Measurements from ENCODE around the gene ARHGEF17.
A peak's percentile ranks its signal among the peaks of the same experiment; 100 is the strongest.

ARHGEF17 gene

DNA sequence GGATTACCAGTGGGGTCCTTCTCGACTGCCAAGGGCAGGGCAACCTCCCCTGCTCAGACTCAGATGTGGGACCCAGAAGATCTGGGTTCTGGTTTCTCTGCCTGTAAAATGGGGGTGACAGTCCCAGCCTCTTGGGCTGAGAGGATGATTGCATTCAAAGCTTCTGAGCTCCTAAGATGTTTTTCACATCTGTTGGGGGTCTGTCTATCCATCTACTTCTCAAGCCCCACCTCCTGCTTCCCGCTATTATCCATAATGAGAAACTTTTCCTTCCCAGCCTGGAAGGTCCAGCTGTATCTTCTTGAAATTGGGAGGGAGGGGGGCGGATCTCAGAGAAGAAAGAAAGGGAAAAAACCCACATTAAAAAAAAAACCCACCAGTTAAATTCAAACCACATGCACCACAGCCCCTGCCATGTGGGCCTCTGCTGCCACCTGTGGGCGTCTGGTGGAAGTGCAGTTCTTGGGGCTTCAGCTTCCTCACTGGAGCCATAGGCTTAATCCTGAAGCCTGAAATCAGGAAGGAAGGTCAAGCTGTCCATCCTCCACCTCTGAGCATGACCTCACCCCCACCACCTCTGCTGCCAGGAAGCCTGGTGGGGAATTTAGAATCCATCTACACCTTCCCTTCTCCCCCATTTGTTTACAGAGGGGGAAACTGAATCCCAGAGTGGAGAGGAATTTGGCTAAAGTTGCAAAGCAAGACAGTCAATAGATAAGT is 27.3 kb downstream of the ARHGEF17 start:
- DNase-seq = peak; percentile 62

GRCh38 chr11:73337846-73338245 is 29.8 kb downstream of the ARHGEF17 start:
- no peak for DNase-seq

DNA sequence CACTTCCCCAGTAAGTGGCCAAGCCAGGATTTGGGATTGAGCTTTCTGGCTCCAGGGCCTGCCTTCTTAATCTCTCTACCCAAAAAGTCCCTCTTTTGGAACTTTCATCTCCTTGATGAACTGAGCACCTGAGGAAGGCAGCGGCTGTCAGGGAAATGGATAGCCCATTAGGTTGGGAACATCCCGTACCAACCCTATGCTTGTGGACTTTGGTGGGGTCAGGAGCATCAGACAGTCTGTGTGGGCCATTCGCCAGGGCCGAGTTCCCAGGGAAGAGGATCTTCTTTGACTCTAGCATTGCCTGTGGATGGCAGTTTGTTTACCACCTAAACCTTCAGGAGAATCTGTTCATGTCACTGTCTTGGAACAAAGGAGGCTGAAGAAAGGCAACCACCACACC is 30.2 kb downstream of the ARHGEF17 start:
- DNase-seq = no peak

DNA sequence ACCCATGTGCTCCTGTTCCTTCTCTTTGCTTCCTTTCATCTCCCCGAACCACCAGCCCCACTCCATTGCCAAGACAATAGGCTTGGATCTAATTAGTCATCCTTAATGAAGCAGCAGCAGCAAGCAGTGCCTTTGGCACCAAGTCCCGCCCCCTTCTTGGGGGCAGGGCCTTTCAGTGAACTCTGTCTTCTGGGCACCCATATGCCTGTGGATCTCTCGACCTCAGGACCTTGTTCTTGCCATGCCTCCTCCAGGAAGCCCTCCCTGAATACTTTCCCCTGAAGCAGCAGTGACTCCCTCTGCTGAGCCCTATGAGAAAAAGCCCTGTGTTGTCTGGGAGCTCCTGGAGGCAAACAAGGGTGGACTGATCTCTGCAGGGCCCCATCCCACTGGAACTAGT is 32.1 kb downstream of the ARHGEF17 start:
- no peak for DNase-seq

- DNase-seq = no peak
Measured at GRCh38 chr11:73342633-73343032, 34.6 kb downstream of the ARHGEF17 start.

GRCh38 chr11:73343076-73343873 is 35.2 kb downstream of the ARHGEF17 start:
- no peak for DNase-seq

DNA sequence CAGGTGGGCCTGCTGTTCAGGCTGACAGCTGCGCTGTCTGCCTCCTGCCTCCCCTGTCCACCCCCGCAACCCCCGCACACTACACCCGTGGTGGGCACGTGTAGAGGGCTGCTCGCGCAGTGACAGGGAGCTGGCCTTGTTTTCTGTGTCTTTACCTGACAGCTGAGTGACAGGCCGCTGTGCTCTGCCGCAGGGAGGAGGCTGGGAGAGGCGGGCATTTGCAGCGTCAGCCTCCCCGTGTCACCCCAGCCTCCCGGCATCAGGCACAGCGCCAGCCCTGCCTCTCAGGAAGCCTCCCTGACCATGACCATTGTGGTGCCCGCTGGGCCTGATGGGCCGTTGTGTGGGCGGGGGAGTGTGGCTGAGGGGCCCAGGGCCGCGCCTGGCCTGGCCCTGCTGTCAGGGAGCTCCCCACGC is 36.1 kb downstream of the ARHGEF17 start:
- DNase-seq = no peak

DNA sequence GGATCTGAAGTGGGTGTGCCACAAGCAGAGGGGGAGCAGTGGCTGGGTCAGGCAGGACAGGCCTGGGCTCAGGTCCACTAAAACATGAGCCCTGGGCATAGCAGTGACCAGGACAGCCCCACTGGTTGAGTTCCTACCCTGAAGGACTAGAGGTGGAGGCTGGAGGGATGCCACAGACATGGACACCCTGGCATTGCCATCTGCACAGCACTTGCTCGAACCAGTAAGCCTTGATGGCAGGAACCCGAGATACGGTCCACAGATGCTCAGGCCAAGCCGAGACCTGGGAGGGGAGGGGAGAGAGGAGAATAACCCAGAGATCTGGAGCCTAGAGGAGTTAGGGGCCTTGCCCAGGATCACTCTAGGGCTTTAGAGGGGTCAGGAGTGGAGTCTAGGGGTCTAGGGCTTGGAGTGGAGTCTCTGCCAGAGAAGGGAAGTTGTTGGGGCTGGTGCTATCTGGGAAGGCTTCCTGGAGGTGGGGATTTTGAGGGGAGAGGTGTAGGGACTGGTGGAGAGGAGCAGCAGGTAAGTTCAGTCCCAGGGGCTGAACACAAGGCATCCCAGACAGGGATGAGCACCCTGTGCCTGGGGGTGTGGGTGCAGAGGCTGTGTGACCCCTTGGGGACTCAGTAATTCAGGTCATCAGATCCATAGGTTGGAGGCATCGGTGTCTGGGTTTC is 37.5 kb downstream of the ARHGEF17 start:
- no peak for DNase-seq

DNA sequence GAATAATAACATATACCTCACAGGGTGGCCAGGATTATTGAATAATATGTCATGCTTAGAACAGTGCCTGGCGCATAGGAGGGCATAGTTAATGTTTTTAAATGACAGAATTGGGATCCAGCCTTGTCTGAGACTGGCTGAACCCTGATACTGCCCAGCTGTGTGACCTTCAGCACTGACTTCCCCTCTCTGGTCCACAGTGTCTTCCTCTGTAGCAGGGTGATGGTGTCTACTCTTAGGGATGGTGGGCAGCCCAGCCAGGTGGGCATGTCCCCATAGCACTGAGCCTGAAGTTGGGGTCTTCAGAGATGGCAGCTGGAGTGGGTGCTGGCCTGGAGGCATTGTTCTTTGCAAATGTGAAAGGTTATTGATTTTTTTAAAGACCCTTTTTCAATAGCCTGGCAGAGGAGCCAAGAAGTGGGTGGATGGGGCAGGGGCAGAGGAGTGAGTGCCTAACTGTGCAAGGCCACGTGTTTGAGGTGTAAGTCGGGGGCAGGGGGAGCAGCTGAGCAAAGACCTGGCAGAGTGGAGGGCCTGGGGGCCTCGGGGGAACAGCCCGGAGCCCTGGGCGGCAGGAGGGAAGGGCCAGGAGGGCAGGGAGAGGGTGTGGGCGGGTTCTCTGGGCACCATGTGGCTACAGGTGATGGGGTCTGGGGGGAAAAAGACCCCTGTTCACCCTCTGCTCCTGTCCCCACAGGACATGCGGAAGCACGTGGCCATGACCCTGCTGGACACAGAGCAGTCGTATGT is 38.3 kb downstream of the ARHGEF17 start:
- DNase-seq = no peak

- no peak for DNase-seq
Measured at GRCh38 chr11:73347067-73347466, 39.0 kb downstream of the ARHGEF17 start.

DNA sequence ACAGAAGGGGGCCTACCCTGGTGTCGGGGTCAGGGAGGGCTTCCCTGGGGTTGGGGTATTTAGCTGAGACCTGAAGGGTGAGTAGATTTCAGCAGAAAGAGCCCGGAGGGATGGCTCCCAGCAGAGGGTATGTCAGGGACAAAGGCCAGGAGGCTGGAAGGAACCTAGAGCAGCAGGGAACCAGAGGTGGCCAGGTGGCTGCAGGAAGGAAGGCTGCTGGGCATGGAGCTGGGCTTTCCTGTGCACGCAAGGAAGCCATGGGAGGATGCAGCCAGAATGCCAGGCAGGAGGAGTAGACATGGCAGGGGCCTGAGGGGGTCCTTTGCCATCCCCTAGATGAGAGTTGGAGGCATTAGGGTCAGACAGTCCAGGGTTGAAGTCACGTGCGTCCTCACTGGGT is 40.8 kb downstream of the ARHGEF17 start:
- no peak for DNase-seq

DNA sequence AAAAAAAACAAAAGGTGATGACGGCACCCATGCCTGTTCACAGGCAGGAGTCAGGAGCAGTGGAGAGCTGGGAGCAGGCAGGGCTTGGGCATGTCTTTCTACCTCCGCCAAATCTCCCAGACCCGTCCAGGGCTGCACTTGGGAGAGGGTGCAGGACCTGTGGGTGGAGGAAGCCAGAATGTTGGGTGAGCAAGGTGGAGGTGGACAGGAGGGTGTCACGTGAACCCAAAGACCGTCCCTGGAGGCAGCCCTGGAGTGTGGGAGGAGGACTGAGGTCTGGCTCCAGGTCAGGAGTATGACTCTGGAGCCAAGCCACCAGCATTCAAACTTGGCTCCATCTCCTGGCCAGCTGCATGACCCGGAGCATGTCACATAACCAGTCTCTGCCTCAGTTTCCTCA is 41.6 kb downstream of the ARHGEF17 start:
- no peak for DNase-seq

GRCh38 chr11:73350908-73351636 is 43.0 kb downstream of the ARHGEF17 start:
- peak; percentile 36 for DNase-seq

- no peak for DNase-seq
Measured at GRCh38 chr11:73353422-73353821, 45.3 kb downstream of the ARHGEF17 start.

- no peak for DNase-seq
Measured at GRCh38 chr11:73355109-73355508, 47.0 kb downstream of the ARHGEF17 start.

GRCh38 chr11:73356979-73357860 is 49.1 kb downstream of the ARHGEF17 start:
- no peak for DNase-seq

DNA sequence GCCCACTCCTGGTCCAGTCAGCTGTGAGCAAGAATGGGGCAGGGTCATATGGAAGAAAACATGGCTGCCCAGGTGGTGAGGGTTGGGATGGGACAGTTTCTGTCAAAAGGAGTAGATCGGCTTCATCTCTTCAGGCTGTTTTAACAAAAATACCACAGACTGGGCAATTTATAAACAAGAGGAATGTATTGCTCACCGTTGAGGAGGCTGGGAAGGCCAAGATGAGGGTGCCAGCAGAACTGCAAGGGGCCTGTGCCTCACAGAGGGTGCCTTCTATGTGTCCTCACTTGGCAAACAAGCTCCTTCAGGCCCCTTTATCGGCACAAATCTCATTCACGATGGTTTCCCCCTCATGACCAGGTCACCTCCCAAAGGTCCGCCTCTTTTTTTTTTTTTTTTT is 50.0 kb downstream of the ARHGEF17 start:
- DNase-seq = no peak

- DNase-seq = no peak
Measured at GRCh38 chr11:73359341-73359740, 51.3 kb downstream of the ARHGEF17 start.

- peak; percentile 10 for DNase-seq
Measured at GRCh38 chr11:73359930-73360742, 52.1 kb downstream of the ARHGEF17 start.

DNA sequence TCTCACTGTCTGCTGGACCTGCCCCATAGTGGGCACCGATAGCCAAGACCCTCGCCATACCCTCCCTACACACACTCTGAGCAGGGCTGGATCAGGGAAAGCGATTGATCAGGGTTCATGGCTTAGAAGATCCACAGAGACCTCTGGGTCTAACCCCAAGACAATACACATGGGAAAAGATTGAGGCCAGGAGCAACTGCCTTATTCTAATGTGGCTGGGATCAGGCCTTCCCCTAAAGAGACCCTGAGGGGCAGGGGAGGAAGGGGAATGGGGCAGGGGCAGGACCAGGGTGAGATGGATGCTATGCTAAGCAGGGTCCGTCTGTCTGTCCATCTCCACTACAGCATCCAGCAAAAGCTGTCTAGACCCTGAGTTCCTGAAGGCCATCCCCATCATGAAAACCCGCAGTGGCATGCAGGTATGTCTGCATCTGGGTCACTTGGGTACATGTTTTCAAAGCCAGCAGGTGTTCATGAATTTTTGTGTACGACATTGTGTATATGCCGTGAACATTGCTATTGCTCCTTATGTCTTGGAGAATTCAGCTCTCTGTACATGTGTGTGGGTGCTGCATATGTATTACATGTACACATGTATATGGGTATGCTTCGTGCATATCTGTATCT is 52.8 kb downstream of the ARHGEF17 start:
- no peak for DNase-seq

Data from NCI-H1105 (cell line).